Astrocyte (in vitro differentiated cells and primary cell): ENCODE results near the gene CCSER1.

Experiments used
- EZH2 ChIP-seq: IDR thresholded peaks from 2 replicates; pipeline ENCODE4 v1.6.1; 2012; ENCODE audit warnings: mild to moderate bottlenecking, low read length, inconsistent platforms; ENCODE audit not compliant: insufficient read depth
- TF ChIP-seq, protein P1 (sequence below): IDR thresholded peaks from 2 replicates; pipeline ENCODE4 v1.5.1; 2011; ENCODE audit warnings: low read depth, mild to moderate bottlenecking, inconsistent platforms, low read length, moderate library complexity; ENCODE audit not compliant: insufficient read depth

- TF ChIP-seq, protein P1, sequence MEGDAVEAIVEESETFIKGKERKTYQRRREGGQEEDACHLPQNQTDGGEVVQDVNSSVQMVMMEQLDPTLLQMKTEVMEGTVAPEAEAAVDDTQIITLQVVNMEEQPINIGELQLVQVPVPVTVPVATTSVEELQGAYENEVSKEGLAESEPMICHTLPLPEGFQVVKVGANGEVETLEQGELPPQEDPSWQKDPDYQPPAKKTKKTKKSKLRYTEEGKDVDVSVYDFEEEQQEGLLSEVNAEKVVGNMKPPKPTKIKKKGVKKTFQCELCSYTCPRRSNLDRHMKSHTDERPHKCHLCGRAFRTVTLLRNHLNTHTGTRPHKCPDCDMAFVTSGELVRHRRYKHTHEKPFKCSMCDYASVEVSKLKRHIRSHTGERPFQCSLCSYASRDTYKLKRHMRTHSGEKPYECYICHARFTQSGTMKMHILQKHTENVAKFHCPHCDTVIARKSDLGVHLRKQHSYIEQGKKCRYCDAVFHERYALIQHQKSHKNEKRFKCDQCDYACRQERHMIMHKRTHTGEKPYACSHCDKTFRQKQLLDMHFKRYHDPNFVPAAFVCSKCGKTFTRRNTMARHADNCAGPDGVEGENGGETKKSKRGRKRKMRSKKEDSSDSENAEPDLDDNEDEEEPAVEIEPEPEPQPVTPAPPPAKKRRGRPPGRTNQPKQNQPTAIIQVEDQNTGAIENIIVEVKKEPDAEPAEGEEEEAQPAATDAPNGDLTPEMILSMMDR = no peak
- TF ChIP-seq EZH2 = no peak
Observed at GRCh38 chr4:91127831-91128230, 1000.6 kb downstream of the CCSER1 start.
